ENCODE data around the gene P2RX7. TPM values are rescaled to one million over a fixed set of nuclear protein-coding genes. Genes with fewer than 3 reads are reported as not detected.

Gene P2RX7
- total RNA-seq, 1 experiment from 2014 or later, result 0.55 TPM

GRCh38 chr12:121191151-121191550, 58.5 kb downstream of the P2RX7 start (continued):
- no peak for TF ChIP-seq ZNF532 (CRISPR knock-in tag; IDR thresholded peaks at IDR 0.05; ENCODE audit: borderline replicate concordance)
- no peak for TF ChIP-seq GTF2I (CRISPR knock-in tag; conservative IDR thresholded peaks at IDR 0.05)
- TF ChIP-seq ZNF317 (CRISPR knock-in tag; IDR thresholded peaks at IDR 0.05; ENCODE audit: borderline replicate concordance, low read depth), result no peak
- no peak for TF ChIP-seq JUN (CRISPR knock-in tag; IDR thresholded peaks at IDR 0.05)
- TF ChIP-seq CBFB (CRISPR knock-in tag; IDR thresholded peaks at IDR 0.05; ENCODE audit: low read depth), result no peak
- no peak for TF ChIP-seq ELF4 (CRISPR knock-in tag; IDR thresholded peaks at IDR 0.05; ENCODE audit: low read depth)
- TF ChIP-seq RORB (CRISPR knock-in tag; IDR thresholded peaks at IDR 0.05), result no peak
- TF ChIP-seq, protein P1, sequence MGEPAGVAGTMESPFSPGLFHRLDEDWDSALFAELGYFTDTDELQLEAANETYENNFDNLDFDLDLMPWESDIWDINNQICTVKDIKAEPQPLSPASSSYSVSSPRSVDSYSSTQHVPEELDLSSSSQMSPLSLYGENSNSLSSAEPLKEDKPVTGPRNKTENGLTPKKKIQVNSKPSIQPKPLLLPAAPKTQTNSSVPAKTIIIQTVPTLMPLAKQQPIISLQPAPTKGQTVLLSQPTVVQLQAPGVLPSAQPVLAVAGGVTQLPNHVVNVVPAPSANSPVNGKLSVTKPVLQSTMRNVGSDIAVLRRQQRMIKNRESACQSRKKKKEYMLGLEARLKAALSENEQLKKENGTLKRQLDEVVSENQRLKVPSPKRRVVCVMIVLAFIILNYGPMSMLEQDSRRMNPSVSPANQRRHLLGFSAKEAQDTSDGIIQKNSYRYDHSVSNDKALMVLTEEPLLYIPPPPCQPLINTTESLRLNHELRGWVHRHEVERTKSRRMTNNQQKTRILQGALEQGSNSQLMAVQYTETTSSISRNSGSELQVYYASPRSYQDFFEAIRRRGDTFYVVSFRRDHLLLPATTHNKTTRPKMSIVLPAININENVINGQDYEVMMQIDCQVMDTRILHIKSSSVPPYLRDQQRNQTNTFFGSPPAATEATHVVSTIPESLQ (CRISPR knock-in tag; IDR thresholded peaks at IDR 0.05), result no peak
- no peak for TF ChIP-seq CREB1 (CRISPR knock-in tag; IDR thresholded peaks at IDR 0.05)

DNA sequence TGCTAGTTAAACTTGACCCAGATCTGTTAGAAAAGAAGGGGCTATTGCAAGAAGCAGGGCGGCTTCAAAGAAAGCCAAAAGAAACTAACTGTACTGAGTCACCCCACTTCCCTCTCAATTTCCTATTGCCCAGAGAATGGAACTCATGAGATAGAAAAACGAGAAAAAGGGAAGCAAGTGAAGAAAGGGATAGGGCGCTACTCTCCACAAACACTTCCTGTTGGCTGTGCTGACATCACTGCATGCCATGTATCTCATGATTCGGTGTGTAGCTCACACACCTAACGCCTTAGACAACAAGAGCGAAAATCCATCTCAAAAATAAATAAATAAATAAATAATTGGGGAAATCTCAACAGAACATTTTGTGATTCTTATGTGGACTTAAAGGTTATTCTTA, 64.2 kb downstream of the P2RX7 start:
- no peak overlapping the region for H3K4me3 Mint-ChIP-seq
- H3K4me1 Mint-ChIP-seq, result no peaks in the 10 kb centered on the region
- H3K36me3 Mint-ChIP-seq, result no peaks in the 10 kb centered on the region
- CTCF ChIA-PET, result no interaction called here
- no peak for ATAC-seq
- no peak for DNase-seq (ENCODE audit: low spot score)
- no peak overlapping the region for H3K27ac Mint-ChIP-seq
- POLR2A ChIA-PET, result no interaction called here
- TF ChIP-seq, protein P2, sequence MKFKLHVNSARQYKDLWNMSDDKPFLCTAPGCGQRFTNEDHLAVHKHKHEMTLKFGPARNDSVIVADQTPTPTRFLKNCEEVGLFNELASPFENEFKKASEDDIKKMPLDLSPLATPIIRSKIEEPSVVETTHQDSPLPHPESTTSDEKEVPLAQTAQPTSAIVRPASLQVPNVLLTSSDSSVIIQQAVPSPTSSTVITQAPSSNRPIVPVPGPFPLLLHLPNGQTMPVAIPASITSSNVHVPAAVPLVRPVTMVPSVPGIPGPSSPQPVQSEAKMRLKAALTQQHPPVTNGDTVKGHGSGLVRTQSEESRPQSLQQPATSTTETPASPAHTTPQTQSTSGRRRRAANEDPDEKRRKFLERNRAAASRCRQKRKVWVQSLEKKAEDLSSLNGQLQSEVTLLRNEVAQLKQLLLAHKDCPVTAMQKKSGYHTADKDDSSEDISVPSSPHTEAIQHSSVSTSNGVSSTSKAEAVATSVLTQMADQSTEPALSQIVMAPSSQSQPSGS (CRISPR knock-in tag; IDR thresholded peaks at IDR 0.05; ENCODE audit: borderline replicate concordance, low read depth), result no peak
- no peak for TF ChIP-seq PRRX2 (CRISPR knock-in tag; IDR thresholded peaks at IDR 0.05)
- no peak for TF ChIP-seq NFATC4 (CRISPR knock-in tag; IDR thresholded peaks at IDR 0.05)
- TF ChIP-seq OVOL2 (CRISPR knock-in tag; IDR thresholded peaks at IDR 0.05; ENCODE audit: borderline replicate concordance), result no peak
- no peak for TF ChIP-seq ZNF532 (CRISPR knock-in tag; IDR thresholded peaks at IDR 0.05; ENCODE audit: borderline replicate concordance)
- no peak for TF ChIP-seq NFYB (CRISPR knock-in tag; conservative IDR thresholded peaks at IDR 0.05; ENCODE audit: low read depth)
- TF ChIP-seq MYBL2 (CRISPR knock-in tag; IDR thresholded peaks at IDR 0.05), result no peak
- no peaks in the 10 kb centered on the region for H3K27me3 Mint-ChIP-seq (ENCODE audit: low read depth)
- H3K9me3 Mint-ChIP-seq, result no peaks in the 10 kb centered on the region
